IMR-90 (cell line): Measurements from ENCODE around the gene ATOH8.

Experiments used
- CTCF ChIP-seq: conservative IDR thresholded peaks from 2 replicates; pipeline ENCODE4 v1.5.1; 2012; ENCODE audit warnings: mild to moderate bottlenecking, low read depth, low read length, improper control_type of control experiment
- POLR2A ChIP-seq: IDR thresholded peaks from 2 replicates; pipeline ENCODE4 v1.6.1; 2012; ENCODE audit warnings: mild to moderate bottlenecking, low read depth, low read length

GRCh38 chr2:85716346-85716914, 37.4 kb upstream of the ATOH8 start:
- TF ChIP-seq POLR2A, result no peak
- no peak for TF ChIP-seq CTCF
